Measurements from ENCODE around the gene ACE.
A peak's percentile ranks its signal among the peaks of the same experiment; 100 is the strongest.

Gene ACE

DNA sequence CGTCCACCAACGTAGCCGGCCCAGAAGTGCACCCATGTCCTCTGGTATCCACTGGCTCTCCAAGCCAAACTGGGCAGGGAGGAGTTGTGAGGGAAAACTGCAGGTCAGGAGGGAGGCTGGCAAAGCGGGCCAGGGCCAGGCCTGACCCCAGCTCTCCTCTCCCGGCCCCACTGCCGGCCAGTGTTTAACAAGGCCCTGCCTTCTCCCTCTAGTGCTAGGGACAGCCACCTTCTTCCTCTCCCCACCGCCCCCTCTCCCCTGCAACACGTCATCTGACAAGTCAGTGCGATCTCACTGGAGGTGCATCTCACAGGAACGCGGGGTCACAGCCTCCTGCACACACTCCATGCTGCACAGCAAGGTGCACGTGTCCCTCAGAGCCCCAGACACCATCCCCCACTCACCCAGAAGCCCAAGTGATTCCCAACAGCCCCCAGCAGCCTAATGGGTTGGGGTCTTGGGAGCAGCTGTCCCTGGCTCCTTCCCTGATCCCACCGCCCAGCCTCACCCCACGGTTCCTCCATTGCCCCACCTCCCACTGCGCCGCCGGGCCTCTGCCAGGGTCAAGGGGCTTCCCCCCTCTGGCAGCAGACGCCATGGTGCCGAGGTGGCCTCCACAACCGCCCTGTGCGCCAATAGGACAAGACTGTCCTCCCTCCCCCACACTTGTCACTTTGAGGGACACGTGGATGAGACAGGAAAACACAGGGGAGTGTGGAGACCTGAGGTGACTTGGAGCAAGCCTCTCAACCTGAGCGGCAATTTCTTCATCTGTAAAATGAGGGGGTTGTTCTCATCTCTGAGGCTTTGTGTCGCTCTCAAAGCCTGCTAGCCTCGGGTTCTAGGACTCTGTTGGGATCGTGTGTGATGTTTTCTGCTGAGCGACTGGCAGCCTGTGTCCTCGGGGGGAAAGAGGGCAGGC is 1.1 kb upstream of the ACE start:
- no peak for DNase-seq

DNA sequence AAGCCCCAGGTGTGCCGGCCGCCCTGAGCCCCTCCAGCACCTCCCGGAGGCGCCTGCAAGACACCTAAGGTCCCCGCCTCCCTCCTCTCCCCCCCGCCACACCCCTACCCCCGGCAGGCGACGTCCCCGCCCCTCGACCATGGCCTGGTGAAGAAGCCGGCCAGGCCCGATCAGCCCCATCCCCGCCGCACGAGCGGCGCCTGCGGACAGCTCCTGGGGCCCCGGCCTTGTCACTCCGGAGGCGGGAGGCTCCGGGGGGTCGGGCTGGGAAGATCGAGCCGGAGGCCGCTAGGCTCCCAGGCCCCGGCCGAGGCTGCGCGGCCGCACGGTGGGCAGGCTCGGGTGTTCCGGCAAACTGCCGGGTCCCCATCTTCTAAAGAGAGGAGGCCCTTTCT is 405 bp upstream of the ACE start:
- no peak for DNase-seq

DNA sequence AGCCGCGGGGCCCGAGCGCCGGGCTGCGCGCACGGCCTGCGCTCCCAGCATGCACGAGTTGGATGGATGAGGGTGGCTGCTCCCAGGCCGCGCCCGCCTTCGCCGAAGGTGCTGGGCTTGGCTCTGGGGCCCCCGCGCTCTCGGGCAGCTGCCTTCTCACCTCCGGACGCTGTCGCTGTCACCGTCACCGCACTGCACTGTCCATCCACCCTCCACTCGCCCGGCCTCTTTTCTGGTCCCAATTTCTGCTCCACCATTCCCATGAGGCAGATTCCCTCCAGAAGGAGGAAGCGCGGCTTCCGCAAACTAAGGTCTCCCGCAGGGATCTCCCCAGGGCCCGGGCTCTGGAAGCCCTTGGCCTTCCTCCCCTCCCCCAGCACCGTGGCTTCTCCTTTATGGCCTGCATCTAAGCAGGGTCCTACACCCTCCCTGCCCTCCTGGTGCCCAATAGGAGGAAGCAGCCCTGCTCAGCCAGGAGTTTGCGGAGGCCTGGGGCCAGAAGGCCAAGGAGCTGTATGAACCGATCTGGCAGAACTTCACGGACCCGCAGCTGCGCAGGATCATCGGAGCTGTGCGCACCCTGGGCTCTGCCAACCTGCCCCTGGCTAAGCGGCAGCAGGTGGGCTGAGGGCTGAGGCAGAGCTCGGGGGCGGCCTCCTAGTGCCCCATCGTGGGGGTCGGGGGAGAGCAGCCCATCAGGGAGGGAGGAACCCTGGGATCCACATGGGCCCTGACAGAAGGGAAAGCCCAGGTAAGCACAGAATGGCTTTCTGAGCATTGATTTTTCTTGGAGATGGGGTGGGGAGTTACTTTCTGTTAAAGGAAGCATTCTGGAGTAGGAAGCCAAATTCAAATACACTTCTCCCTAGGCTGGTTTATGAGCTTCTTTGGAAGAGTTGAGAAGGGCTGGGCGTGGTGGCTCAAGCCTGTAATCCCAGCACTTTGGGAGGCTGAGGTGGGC is 899 bp downstream of the ACE start:
- no peak for DNase-seq

DNA sequence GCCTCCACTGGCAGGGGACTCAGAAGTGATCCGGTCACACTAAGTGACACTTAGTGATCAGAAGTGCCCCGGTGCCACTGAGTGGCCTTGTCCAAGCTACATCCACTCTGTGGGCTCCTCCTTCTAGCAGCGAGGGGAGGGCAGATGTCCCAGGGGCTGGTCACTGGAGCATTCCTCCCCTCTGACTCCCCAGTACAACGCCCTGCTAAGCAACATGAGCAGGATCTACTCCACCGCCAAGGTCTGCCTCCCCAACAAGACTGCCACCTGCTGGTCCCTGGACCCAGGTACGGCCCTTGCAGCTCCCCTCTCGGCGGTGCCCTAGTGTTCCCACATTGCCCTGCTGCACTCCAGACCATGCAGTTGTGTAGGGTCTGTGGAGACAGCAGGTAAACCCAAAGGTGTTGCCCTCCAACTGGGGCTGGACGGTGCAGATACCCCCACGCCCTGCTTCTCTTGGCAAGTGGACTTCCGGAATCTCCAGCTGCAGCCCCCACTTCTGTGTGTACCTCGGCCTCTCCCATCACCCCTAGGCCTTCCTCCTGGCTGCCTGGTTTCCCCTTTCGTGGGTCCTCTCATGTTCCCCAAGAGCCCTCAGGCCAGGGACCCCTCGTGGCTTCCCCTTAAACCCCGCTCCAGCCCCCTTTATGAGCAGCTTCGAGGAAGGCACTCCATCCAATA is 2.1 kb downstream of the ACE start:
- DNase-seq: peak; percentile 86

DNA sequence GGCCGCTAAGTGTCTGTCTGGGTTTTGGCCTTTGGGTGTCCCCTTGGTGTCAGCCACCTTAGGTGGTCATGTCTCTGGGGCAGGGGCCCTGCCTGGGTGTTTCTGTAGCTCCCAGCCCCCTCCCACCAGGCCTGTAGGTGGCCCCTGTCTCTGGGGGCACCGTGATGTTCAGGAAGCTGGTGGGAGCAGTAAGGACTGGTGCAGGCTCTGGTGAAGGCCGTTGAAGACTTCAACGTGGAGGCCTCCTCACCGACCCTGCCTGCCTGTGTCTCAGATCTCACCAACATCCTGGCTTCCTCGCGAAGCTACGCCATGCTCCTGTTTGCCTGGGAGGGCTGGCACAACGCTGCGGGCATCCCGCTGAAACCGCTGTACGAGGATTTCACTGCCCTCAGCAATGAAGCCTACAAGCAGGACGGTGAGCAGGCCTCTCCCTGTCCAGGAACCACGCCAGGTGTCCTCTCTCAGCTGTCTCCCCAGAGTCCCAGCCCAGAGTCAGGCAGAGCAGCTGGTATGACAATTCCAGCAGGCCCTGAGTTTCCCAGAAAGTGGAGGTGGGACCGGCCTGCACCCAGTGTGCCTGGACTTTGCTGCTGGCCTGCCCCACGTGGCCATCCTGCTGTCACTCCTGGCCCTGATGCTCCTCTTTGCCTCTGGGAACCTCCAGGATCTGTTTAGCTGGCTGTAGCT is 2.8 kb downstream of the ACE start:
- DNase-seq: no peak

DNA sequence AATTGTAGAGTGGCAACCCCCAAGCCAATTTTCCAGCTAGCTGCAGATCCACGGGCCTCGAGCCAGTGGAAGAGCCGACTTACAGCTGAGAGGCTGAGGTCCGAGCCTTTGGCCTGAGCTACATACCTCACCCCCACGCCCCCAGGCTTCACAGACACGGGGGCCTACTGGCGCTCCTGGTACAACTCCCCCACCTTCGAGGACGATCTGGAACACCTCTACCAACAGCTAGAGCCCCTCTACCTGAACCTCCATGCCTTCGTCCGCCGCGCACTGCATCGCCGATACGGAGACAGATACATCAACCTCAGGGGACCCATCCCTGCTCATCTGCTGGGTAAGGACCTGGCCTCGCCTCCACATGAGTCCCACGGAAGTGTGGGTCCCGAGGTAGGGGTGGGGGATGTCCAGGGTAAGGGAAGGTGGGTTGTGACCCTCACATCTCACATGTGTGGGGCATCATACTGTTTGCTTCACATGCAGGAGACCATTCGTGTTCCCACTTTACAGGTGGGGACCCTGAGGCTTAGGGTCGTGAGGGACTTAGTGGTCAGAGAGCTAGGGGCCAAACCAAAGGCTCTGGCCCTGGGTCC is 3.4 kb downstream of the ACE start:
- no peak for DNase-seq

DNA sequence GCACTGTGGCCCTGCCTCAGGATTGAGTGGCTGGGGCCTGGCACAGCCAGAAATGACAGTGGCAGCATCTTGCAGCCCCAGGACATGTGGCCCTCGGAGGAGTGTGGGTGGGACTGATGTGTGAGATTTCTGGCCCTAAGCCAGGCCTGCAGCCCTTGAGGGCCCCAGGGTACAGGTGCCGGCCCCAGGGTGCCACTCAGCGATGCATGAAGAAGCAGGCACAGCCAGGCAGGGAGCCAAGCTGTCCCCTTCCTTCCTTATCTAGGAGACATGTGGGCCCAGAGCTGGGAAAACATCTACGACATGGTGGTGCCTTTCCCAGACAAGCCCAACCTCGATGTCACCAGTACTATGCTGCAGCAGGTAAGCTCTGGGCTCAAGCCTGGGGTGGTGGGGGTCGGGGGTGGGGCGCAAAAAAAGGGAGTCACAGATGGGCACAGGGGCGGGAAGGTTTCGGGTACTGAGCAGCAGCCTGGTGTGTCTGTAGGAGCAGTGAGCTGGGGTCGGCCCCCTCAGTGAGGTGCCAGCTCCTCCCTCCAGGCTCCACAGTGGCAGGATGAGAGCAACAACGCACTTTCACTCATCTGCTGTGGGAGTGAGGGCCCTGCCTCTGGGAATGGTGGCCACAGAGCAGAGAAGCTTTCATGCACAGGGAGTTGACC is 4.1 kb downstream of the ACE start:
- DNase-seq: no peak

DNA sequence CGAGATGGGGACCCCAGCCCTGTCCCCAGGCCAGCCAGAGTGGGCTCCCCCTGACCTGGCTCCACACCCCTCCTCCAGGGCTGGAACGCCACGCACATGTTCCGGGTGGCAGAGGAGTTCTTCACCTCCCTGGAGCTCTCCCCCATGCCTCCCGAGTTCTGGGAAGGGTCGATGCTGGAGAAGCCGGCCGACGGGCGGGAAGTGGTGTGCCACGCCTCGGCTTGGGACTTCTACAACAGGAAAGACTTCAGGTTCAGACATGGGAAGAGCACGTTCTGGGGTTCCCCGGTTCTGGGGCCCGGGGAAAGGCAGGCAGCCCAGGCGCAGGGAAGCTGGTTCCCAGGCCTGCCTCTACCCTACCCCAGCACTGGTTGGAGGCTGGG is 4.6 kb downstream of the ACE start:
- DNase-seq: no peak

DNA sequence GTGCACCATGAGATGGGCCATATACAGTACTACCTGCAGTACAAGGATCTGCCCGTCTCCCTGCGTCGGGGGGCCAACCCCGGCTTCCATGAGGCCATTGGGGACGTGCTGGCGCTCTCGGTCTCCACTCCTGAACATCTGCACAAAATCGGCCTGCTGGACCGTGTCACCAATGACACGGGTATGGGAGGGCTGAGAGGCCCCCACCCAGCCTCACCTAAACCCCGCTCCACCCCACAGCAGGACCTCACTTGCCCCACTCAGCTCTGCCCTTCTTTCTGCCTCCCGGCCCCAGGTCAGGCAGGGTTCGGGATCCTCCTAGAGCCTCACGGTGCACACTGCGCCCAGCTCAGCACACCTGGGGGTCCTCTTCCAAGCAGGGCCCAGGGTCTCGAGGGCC is 5.6 kb downstream of the ACE start:
- DNase-seq: no peak

DNA sequence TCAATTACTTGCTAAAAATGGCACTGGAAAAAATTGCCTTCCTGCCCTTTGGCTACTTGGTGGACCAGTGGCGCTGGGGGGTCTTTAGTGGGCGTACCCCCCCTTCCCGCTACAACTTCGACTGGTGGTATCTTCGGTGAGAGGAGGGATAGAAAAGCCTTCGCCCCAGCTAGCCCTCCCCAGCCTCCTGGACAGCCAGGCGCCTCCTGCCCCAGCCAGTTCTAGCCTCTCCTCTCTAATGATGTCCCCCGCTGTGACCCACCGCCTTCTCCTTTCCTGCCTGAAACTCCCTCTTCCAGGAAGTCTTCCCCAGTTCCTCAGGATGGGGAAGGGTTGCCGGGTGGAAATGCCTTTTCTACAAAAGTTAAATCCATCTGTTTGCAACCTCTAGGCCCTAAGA is 6.2 kb downstream of the ACE start:
- DNase-seq: no peak

DNA sequence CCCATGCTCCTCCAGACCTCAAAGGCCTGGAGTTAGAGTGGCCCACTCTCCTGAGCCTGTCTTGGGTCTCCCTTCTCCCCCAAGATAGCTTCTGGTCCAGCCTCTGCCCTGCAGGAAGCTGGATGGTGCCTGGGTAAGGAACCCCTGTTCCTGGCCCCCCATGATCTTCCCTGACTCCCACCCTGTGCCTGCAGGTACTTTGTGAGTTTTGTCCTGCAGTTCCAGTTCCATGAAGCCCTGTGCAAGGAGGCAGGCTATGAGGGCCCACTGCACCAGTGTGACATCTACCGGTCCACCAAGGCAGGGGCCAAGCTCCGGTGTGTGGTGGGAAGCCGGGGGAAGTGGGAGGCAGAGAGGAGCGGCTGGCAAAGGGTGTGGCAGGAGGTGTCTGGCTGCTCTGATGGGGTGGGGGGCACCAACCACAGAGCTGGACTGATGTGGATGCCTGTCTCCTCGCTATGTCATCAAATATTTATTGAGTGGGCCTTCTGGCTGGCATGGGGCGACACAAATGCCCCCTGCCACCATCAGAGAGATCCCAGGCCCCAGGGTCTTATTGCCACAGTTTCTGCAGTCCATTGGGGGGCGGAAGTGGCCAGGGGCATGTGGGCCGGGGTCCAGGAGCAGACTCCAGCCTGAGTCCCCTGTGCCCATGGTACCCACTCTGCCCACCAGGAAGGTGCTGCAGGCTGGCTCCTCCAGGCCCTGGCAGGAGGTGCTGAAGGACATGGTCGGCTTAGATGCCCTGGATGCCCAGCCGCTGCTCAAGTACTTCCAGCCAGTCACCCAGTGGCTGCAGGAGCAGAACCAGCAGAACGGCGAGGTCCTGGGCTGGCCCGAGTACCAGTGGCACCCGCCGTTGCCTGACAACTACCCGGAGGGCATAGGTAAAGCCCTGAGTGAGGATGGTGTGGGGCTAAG is 7.1 kb downstream of the ACE start:
- DNase-seq: no peak

DNA sequence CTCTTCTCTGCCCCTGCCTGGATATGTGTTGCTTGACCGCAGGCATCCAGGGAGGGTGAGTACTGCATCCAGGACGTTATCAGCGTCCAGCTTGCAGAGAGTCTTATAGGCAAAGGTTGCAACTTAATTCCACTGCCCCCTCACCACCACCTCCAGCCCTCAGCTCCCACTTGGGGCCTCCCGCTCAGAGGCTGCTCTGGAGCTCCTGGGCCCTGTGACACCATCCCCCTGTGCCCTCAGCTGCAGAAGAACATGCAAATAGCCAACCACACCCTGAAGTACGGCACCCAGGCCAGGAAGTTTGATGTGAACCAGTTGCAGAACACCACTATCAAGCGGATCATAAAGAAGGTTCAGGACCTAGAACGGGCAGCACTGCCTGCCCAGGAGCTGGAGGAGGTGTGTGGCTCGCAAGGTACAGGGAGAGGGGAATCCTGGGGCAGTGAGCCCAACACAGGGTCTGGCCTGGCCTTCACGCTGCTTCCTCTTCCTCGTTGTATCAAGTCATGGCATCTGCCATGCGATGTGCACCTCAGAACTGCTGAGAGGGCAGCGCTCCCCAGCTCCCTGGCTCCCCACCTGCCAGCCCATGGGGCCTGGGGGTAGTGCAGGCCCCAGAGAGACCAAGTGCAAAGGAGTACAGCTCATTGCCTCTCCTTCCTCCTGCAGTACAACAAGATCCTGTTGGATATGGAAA is 9.6 kb downstream of the ACE start:
- DNase-seq: no peak

DNA sequence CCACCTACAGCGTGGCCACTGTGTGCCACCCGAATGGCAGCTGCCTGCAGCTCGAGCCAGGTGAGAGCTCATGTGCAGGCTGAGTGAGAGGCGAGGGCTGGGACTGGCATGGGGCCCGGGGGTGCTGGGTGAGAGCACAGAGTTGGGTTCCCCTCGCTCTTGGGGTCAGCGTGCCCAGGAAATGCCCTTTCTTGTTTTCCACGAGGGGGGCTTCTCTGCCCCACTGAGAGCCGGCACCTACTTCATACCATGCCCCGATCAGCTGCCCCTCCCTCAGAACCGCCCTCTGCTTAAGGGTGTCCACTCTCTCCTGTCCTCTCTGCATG is 10.1 kb downstream of the ACE start:
- no peak for DNase-seq

DNA sequence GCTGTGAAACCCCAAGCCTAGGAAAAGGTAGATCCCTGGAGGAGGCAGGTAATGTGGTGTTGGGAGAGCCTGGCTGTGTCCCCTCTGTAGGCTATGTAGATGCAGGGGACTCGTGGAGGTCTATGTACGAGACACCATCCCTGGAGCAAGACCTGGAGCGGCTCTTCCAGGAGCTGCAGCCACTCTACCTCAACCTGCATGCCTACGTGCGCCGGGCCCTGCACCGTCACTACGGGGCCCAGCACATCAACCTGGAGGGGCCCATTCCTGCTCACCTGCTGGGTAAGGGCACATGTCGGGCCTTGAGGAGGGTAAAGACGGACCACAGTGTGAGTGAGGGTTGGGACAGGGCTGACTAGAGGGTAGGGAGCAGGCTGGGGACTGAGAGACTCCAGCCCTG is 12.0 kb downstream of the ACE start:
- DNase-seq: no peak

DNA sequence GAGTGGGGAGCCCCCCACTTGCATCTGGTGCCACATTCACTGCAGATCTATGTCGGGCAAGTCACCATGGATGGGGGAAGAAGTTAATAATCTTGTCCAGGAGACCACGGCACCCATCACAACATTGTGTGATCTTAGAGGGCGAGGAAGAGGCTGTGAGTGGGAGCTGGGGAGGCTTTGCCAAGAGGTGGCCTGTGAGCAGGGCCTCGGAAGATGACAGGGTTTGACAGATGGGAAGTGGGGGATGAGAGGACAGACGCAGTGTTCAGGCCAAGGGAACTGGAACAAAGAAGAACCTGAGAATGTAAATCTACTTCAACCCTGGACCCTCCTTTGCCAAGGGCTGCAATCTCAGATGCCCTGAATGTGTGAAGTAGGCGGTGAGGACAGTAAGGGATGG is 12.4 kb downstream of the ACE start:
- DNase-seq: no peak

DNA sequence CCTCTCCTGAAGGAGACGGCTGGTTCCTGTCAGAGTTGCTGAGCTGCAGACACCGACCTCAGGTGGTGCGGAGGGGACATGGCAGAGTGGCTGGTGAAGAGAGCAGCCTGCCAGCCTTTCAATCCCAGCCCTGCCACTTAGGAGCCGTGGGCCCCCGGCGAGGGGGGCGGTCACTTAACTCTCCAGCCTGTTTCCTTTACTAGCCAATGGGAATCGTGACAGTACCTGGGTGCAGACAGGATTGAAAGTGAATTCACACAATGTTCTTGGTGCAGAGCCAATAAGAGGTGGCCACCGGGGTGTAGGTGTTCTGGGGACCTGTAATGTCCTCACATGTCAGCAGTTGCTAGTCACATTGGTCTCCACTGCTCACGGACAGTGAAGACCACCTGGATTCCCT is 13.5 kb downstream of the ACE start:
- no peak for DNase-seq

DNA sequence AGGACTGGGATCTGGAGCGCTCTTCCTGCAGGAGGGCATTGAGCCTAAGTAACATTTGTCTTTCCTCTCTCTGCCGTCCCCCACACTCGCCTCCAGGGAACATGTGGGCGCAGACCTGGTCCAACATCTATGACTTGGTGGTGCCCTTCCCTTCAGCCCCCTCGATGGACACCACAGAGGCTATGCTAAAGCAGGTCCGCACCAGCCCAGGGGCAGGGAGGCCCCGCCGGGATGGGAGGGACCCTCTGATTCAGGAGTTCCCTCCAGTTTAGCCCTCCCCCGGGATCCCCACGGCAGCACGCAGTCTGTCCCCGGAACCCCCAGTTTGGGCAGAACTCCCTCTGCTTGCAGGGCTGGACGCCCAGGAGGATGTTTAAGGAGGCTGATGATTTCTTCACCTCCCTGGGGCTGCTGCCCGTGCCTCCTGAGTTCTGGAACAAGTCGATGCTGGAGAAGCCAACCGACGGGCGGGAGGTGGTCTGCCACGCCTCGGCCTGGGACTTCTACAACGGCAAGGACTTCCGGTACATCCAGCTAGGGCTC is 14.1 kb downstream of the ACE start:
- no peak for DNase-seq

DNA sequence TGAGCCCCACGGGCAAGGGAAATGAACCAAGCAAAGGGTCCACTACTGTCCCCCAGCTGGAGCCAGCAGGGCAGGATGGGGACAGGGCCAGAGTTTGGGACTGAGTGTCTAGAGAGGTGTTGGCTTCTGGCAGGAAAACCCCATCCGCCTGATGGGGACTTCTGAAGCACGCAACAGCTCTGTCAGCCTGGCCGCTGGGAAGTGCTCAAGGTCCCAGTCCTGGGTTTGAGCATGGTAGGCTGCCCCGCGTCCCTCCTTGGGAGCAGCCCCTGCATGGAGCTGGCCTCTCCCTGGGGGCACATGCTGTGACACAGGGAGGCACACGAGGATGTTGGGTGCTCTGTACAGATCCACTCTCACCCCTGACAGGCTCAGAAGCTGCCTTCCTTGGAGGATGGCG is 14.6 kb downstream of the ACE start:
- DNase-seq: no peak

DNA sequence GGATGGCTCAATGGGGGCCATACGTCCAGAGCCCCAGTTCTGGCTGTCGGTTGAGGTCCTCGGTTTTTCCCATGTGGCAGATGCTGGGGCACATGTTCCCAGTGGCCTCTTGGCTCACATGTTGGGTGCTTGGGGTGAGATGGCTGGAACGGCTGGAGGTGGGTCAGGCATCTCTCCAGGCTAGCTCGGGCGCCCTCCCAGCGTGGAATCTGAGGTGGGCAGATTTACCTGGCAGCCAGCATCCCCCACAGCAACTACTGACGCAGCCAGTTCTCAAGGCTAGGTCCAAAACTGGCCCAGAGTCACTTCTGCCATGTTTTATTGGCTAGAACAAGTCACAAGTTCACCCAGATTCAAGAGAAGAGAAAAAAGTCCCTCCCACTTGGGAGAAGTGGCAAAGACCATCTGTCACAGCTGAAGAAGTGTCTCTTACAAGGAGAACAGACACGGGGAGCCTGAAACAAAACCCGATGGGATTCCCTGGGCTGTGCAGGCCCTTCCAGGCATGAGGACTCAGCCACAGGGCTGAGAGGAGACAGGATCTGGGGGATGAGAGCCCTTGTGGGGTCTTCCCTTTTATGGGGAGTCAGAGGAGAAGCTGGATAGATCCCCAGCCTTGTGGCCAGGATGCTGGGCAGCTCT is 15.2 kb downstream of the ACE start:
- no peak for DNase-seq
